ENCODE results near the gene ABCC4.

DNA sequence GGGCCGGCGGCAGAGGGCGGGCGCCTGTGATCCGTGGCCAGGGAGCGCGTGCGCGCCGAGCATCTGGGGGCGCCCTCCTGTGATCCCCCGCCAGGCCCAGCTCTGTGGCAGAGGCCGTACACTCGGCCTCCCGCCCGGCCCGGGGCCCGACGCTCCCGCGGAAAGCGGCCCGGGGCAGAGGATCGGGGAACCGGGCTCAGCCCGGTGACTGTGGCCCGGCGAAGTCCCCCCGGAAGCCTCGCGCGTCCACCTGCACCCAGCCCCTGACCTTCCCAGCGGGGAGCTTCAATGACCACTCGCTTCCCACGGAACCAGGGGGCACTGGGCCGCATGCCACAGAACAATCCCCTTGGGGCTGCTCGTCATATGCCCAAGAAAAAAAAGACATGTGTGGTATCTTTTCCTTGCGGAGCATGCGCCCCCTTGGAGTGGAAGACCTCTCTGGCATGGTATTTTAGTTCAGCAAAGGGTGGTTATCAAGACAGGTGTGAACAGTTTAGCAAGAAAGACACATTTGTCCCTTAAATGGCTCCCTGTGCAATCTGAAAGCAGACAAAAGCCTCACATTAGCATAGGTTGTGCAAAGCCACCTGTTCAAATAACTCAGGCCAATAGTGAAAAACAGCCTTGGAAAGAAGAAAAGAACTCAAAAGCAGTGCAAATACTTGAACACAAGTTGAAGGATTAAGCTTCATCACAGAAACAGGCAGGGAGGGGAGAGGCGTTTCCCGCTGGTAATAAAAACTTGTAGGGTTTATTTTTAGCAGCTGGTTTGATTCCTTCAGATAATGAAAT, 298.0 kb downstream of the ABCC4 start:
- TF ChIP-seq, protein P1, sequence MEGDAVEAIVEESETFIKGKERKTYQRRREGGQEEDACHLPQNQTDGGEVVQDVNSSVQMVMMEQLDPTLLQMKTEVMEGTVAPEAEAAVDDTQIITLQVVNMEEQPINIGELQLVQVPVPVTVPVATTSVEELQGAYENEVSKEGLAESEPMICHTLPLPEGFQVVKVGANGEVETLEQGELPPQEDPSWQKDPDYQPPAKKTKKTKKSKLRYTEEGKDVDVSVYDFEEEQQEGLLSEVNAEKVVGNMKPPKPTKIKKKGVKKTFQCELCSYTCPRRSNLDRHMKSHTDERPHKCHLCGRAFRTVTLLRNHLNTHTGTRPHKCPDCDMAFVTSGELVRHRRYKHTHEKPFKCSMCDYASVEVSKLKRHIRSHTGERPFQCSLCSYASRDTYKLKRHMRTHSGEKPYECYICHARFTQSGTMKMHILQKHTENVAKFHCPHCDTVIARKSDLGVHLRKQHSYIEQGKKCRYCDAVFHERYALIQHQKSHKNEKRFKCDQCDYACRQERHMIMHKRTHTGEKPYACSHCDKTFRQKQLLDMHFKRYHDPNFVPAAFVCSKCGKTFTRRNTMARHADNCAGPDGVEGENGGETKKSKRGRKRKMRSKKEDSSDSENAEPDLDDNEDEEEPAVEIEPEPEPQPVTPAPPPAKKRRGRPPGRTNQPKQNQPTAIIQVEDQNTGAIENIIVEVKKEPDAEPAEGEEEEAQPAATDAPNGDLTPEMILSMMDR (IDR thresholded peaks at IDR 0.05; ENCODE audit: low read depth, low read length, poor library complexity, severe bottlenecking): no peak
- TF ChIP-seq EZH2phosphoT487 (IDR thresholded peaks at IDR 0.05; ENCODE audit: borderline replicate concordance, low read length): no peak
